Prostate gland (tissue), 2 donors: ENCODE results near the gene SARDH.

Experiments used
- POLR2A ChIP-seq: fragments of 450-650 bp; IDR thresholded peaks from one replicate; pipeline ENCODE4 v1.6.1; 2016; ENCODE audit warnings: antibody characterized with exemption, mild to moderate bottlenecking
- POLR2AphosphoS5 ChIP-seq: sonication (generic); formaldehyde crosslinking; IDR thresholded peaks from one replicate; pipeline ENCODE4 v1.6.1; 2017; ENCODE audit warnings: antibody characterized with exemption
- TF ChIP-seq, protein P1 (sequence below), 4 experiments: fragments of 200-600 bp in 2 of 4; fragments of 450-650 bp in 2 of 4; sonication (generic) in 2 of 4; IDR thresholded peaks; 1 replicate in 3 of 4; 2 replicates in 1 of 4; pipeline ENCODE4 v1.5.1; 2016 to 2019; ENCODE audit warnings: antibody characterized with exemption in 4 of 4, mild to moderate bottlenecking in 2 of 4, moderate library complexity in 2 of 4

DNA sequence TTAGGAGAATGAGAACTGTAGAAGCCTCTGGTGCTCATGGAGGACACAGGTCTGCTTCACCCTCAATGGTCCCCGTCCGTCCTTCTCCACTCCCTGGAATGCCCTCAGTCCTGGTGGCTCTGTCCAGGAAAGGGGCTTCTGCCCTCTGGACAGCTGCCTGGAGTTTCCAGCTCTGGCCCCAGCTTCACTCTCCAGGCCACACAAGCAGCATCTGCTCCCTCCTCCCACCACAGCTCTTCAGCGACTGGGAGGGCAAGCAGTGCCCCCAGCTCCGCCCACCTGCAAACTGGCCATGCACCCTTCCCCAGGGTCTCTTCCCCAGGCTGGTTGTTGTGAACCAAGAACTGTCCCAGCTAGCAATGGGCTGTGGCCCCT is 4.7 kb downstream of the SARDH start:
- TF ChIP-seq, protein P1, sequence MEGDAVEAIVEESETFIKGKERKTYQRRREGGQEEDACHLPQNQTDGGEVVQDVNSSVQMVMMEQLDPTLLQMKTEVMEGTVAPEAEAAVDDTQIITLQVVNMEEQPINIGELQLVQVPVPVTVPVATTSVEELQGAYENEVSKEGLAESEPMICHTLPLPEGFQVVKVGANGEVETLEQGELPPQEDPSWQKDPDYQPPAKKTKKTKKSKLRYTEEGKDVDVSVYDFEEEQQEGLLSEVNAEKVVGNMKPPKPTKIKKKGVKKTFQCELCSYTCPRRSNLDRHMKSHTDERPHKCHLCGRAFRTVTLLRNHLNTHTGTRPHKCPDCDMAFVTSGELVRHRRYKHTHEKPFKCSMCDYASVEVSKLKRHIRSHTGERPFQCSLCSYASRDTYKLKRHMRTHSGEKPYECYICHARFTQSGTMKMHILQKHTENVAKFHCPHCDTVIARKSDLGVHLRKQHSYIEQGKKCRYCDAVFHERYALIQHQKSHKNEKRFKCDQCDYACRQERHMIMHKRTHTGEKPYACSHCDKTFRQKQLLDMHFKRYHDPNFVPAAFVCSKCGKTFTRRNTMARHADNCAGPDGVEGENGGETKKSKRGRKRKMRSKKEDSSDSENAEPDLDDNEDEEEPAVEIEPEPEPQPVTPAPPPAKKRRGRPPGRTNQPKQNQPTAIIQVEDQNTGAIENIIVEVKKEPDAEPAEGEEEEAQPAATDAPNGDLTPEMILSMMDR (IDR thresholded peaks at IDR 0.05), result no peak
- no peak for TF ChIP-seq POLR2A
- no peak for TF ChIP-seq POLR2AphosphoS5
